ENCODE results near the gene ERGIC1.

- TF ChIP-seq FOXP4 (CRISPR knock-in tag; IDR thresholded peaks at IDR 0.05) (no peak), ZNF532 (CRISPR knock-in tag; IDR thresholded peaks at IDR 0.05; ENCODE audit: borderline replicate concordance) (no peak), AFF4 (CRISPR knock-in tag; IDR thresholded peaks at IDR 0.05; ENCODE audit: borderline replicate concordance) (no peak), NR3C1 (CRISPR knock-in tag; conservative IDR thresholded peaks at IDR 0.05; ENCODE audit: low read depth) (no peak), ZNF317 (CRISPR knock-in tag; IDR thresholded peaks at IDR 0.05; ENCODE audit: borderline replicate concordance, low read depth) (no peak), CTCF (IDR thresholded peaks at IDR 0.05) (no peak), ATF6 (CRISPR knock-in tag; IDR thresholded peaks at IDR 0.05) (no peak), ZNF232 (CRISPR knock-in tag; IDR thresholded peaks at IDR 0.05) (no peak), FOXP1 (CRISPR knock-in tag; IDR thresholded peaks at IDR 0.05; ENCODE audit: borderline replicate concordance) (no peak), NFATC4 (CRISPR knock-in tag; IDR thresholded peaks at IDR 0.05) (no peak), ZSCAN18 (CRISPR knock-in tag; IDR thresholded peaks at IDR 0.05) (no peak), NR1H2 (CRISPR knock-in tag; IDR thresholded peaks at IDR 0.05) (no peak), USF1 (CRISPR knock-in tag; IDR thresholded peaks at IDR 0.05) (no peak), MLX (CRISPR knock-in tag; IDR thresholded peaks at IDR 0.05) (no peak)
These were observed 28.9 kb upstream of the ERGIC1 start for GRCh38 chr5:172805018-172805683.
